H1 (cell line): ENCODE results near the gene DSE. TPM values are rescaled to one million over a fixed set of nuclear protein-coding genes. Genes with fewer than 3 reads are reported as not detected.

Source experiments
- CTCF ChIA-PET: fragments of 300-600 bp; sonication (Branson Sonifier 250); formaldehyde crosslinking; loops from one replicate; lab custom pipeline; 2021; ENCODE audit not compliant: partially characterized antibody; lab: Charles Lee
- POLR2A ChIA-PET: fragments of 300-600 bp; sonication (Branson Sonifier 250); formaldehyde crosslinking; loops from one replicate; lab custom pipeline; 2021; ENCODE audit warnings: inconsistent platforms; ENCODE audit not compliant: partially characterized antibody; lab: Charles Lee
- DNase-seq, 2 experiments: peaks; one replicate each; pipeline versions ENCODE4 v3.0.0 to v3.0.0-alpha.2; 2010 to 2022; ENCODE audit warnings: low spot score in 2 of 2, low read depth in 1 of 2, mixed read lengths in 1 of 2
- FAIRE-seq: peaks from 2 replicates; lab custom pipeline; 2011; peaks lifted over from hg19 to GRCh38; lab: Jason Lieb, UNC
- H2AFZ ChIP-seq: 2 replicates; pipeline ENCODE4 v1.8.1; 2012; ENCODE audit warnings: low read length, inconsistent platforms
- H2AK5ac ChIP-seq: 2 replicates; pipeline ENCODE4 v1.6.1; 2013; ENCODE audit warnings: low read depth, low read length
- H2BK120ac ChIP-seq: replicated peaks from 2 replicates; pipeline ENCODE3; 2013; ENCODE audit warnings: low read depth, low read length, inconsistent platforms
- H2BK12ac ChIP-seq: 2 replicates; pipeline ENCODE4 v1.6.1; 2013; ENCODE audit warnings: low read depth, low read length
- H2BK15ac ChIP-seq: 2 replicates; pipeline ENCODE4 v1.6.1; 2013; ENCODE audit warnings: low read length
- H2BK20ac ChIP-seq: 2 replicates; pipeline ENCODE4 v1.6.1; 2013; ENCODE audit warnings: low read length
- H2BK5ac ChIP-seq: 2 replicates; pipeline ENCODE4 v1.6.1; 2013; ENCODE audit warnings: low read depth, low read length
- H3K14ac ChIP-seq: 2 replicates; pipeline ENCODE4 v1.6.1; 2013; ENCODE audit warnings: inconsistent platforms; ENCODE audit not compliant: insufficient read length
- H3K18ac ChIP-seq: 2 replicates; pipeline ENCODE4 v1.6.1; 2013; ENCODE audit warnings: low read length; ENCODE audit errors: extremely low read depth
- H3K23ac ChIP-seq: 2 replicates; pipeline ENCODE4 v1.6.1; 2013; ENCODE audit warnings: inconsistent platforms; ENCODE audit not compliant: insufficient read length
- H3K23me2 ChIP-seq: 2 replicates; pipeline ENCODE4 v1.6.1; 2013; ENCODE audit warnings: low read depth, low read length
- H3K27ac ChIP-seq: 2 replicates; pipeline ENCODE4 v1.6.1; 2011; ENCODE audit warnings: low read depth, low read length, inconsistent platforms
- H3K27me3 ChIP-seq, 4 experiments: replicated peaks in 1 of 4; 1 replicate in 1 of 4; 2 replicates in 3 of 4; pipeline versions ENCODE4 v1.6.1 to v1.8.1; 2011 to 2013; ENCODE audit warnings: low read length in 3 of 4, mild to moderate bottlenecking in 3 of 4, inconsistent platforms in 2 of 4, mixed read lengths in 2 of 4, moderate library complexity in 1 of 4; ENCODE audit not compliant: control insufficient read depth in 3 of 4, insufficient read depth in 3 of 4; ENCODE audit errors: extremely low read depth in 1 of 4
- H3K36me3 ChIP-seq, 4 experiments: 2 replicates each; pipeline versions ENCODE4 v1.6.1 to v1.8.1; 2011 to 2013; ENCODE audit warnings: mild to moderate bottlenecking in 4 of 4, low read length in 3 of 4, moderate library complexity in 2 of 4, control low read depth in 1 of 4, inconsistent platforms in 1 of 4; ENCODE audit not compliant: insufficient read depth in 4 of 4, control insufficient read depth in 2 of 4
- H3K4ac ChIP-seq: replicated peaks from 2 replicates; pipeline ENCODE3; 2013; ENCODE audit warnings: low read length, low read depth, mixed read lengths, inconsistent platforms; ENCODE audit not compliant: insufficient read length
- H3K4me1 ChIP-seq, 4 experiments: replicated peaks in 1 of 4; 1 replicate in 1 of 4; 2 replicates in 3 of 4; pipeline versions ENCODE4 v1.6.1 to v1.8.1; 2011 to 2013; ENCODE audit warnings: low read length in 3 of 4, inconsistent platforms in 2 of 4, mixed read lengths in 1 of 4; ENCODE audit not compliant: insufficient read depth in 4 of 4, control insufficient read depth in 3 of 4
- H3K4me2 ChIP-seq, 2 experiments: 2 replicates each; pipeline versions ENCODE4 v1.6.1 to v1.8.1; 2011 to 2013; ENCODE audit warnings: low read depth in 2 of 2, low read length in 2 of 2, control low read depth in 1 of 2, inconsistent platforms in 1 of 2, mild to moderate bottlenecking in 1 of 2; ENCODE audit not compliant: insufficient read depth in 1 of 2
- H3K4me3 ChIP-seq, 4 experiments: fragments of 200-600, 300-600 bp in 1 of 4; sonication (generic), shearing (Covaris generic), sonication (Bioruptor Twin) in 1 of 4; 2 replicates each; pipeline versions ENCODE4 v1.5.1 to v1.8.1; 2011 to 2016; ENCODE audit warnings: low read length in 4 of 4, low read depth in 3 of 4, control low read depth in 2 of 4, inconsistent platforms in 2 of 4, mild to moderate bottlenecking in 2 of 4, mixed read lengths in 1 of 4, moderate library complexity in 1 of 4; ENCODE audit not compliant: insufficient read depth in 2 of 4; ENCODE audit errors: extremely low read depth in 1 of 4
- H3K56ac ChIP-seq: replicated peaks from 2 replicates; pipeline ENCODE3; 2013; ENCODE audit warnings: low read depth, mild to moderate bottlenecking, mixed read lengths, low read length, inconsistent platforms; ENCODE audit not compliant: insufficient read length
- H3K79me1 ChIP-seq: 2 replicates; pipeline ENCODE4 v1.6.1; 2013; ENCODE audit warnings: low read depth, low read length, control low read depth
- H3K79me2 ChIP-seq, 2 experiments: 2 replicates each; pipeline versions ENCODE4 v1.6.1 to v1.8.1; 2012 to 2013; ENCODE audit warnings: low read length in 2 of 2, mild to moderate bottlenecking in 2 of 2, inconsistent platforms in 1 of 2; ENCODE audit not compliant: insufficient read depth in 2 of 2, control insufficient read depth in 1 of 2
- H3K9ac ChIP-seq, 4 experiments: replicated peaks in 1 of 4; 1 replicate in 1 of 4; 2 replicates in 3 of 4; pipeline versions ENCODE4 v1.6.1 to v1.8.1; 2011 to 2013; ENCODE audit warnings: low read depth in 3 of 4, low read length in 3 of 4, control low read depth in 2 of 4, mild to moderate bottlenecking in 2 of 4, moderate library complexity in 2 of 4, inconsistent platforms in 1 of 4; ENCODE audit errors: extremely low read depth in 1 of 4
- H3K9me3 ChIP-seq, 2 experiments: 2 replicates each; pipeline versions ENCODE4 v1.6.1 to v1.8.1; 2012 to 2013; ENCODE audit warnings: mild to moderate bottlenecking in 2 of 2, moderate library complexity in 2 of 2, control low read depth in 1 of 2, inconsistent platforms in 1 of 2, low read depth in 1 of 2, low read length in 1 of 2, mixed read lengths in 1 of 2; ENCODE audit not compliant: insufficient read depth in 2 of 2
- H4K20me1 ChIP-seq, 2 experiments: replicated peaks in 1 of 2; 2 replicates each; pipeline versions ENCODE3 to v1.8.1; 2011 to 2013; ENCODE audit warnings: inconsistent platforms in 2 of 2, low read length in 2 of 2, mild to moderate bottlenecking in 1 of 2; ENCODE audit not compliant: insufficient read depth in 2 of 2, control insufficient read depth in 1 of 2
- H4K5ac ChIP-seq: 2 replicates; pipeline ENCODE4 v1.6.1; 2013; ENCODE audit warnings: low read length, low read depth, mixed read lengths, inconsistent platforms; ENCODE audit not compliant: insufficient read length
- H4K8ac ChIP-seq: 2 replicates; pipeline ENCODE4 v1.8.0; 2013; ENCODE audit warnings: mild to moderate bottlenecking, moderate library complexity, low read length, inconsistent platforms; ENCODE audit not compliant: insufficient read depth; ENCODE audit errors: extremely low read depth
- H4K91ac ChIP-seq: replicated peaks from 2 replicates; pipeline ENCODE3; 2013; ENCODE audit warnings: low read length, mixed read lengths, inconsistent platforms; ENCODE audit not compliant: insufficient read length
- CEBPB ChIP-seq: IDR thresholded peaks from 2 replicates; pipeline ENCODE4 v1.6.1; 2012; ENCODE audit warnings: low read depth, low read length
- polyA plus RNA-seq, 7 experiments: library from polyadenylated mRNA; depleted of rRNA in 3 of 7; stranded (reverse) in 5 of 7; unstranded in 2 of 7; fragments of >200 nt in 5 of 7; fragments of 200-250 nt in 2 of 7; gene quantifications; 1 replicate in 5 of 7; 2 replicates in 1 of 7; 4 replicates in 1 of 7; pipeline versions ENCODE4 v1.2.1 to v1.2.3, GENCODE V29; 2011 to 2013; ENCODE audit warnings: missing spikeins in 2 of 7, mixed read lengths in 2 of 7
- total RNA-seq: library from RNA; stranded (reverse); fragmentation: NEBNext Ultra II Directional; extraction: Animal tissue kit (Norgen Biotek cat#: 25700); gene quantifications from 2 replicates; pipeline ENCODE4 v1.2.1, GENCODE V29; 2021

The DSE gene
- total and polyA plus RNA-seq, 2 of the 8 experiments (the other 6 are each of a cell fraction or from before 2014, with no cell fraction given): 32.5 to 94.4 TPM

- H3K23ac ChIP-seq: no peak overlapping the region
- no peaks in the 10 kb centered on the region for H3K79me2 ChIP-seq
- no peak overlapping the region for H2AFZ ChIP-seq
- no peak overlapping the region for H2BK5ac ChIP-seq
- no peaks in the 10 kb centered on the region for H3K79me1 ChIP-seq
- H3K36me3 ChIP-seq: peaks cover 0 to 13% (median 6%) of the 10 kb centered on the region in 4 experiments; a peak in 5 of 8 replicates
- no peak overlapping the region for H2AK5ac ChIP-seq
- no peaks in the 10 kb centered on the region for H3K23me2 ChIP-seq
- FAIRE-seq (peak; percentile 90), DNase-seq (no peak)
- H3K4me2 ChIP-seq: peak overlapping the region; percentile 24 to 49
- H3K4me3 ChIP-seq: no peak overlapping the region
- H3K4ac ChIP-seq: no peak overlapping the region
- no peak overlapping the region for H2BK12ac ChIP-seq
- H4K8ac ChIP-seq: no peak overlapping the region
- H3K9ac ChIP-seq: no peak overlapping the region
- H3K56ac ChIP-seq: no peak overlapping the region
- ChIA-PET CTCF (interaction anchor here (0.7 to 4.4 kb wide), 9 partner anchors 12 to 203 kb away, joined by 3 to 39 read pairs (median 4); partner anchors contain the start of gene CALHM5), POLR2A (interaction anchor here (1.7 to 1.8 kb wide), 2 partner anchors 8 to 61 kb away, joined by 5 to 7 read pairs; no protein-coding TSS in a partner anchor)
- H2BK20ac ChIP-seq: no peak overlapping the region
- no peaks in the 10 kb centered on the region for H3K9me3 ChIP-seq
- H3K4me1 ChIP-seq: peaks cover 0 to 12% (median 4%) of the 10 kb centered on the region in 4 experiments; a peak in 3 of 7 replicates
- no peak overlapping the region for H3K27ac ChIP-seq
- H3K14ac ChIP-seq: no peak overlapping the region
- peak overlapping the region; percentile 59 for H4K5ac ChIP-seq
- no peak overlapping the region for H4K91ac ChIP-seq
- no peaks in the 10 kb centered on the region for H4K20me1 ChIP-seq
- no peak overlapping the region for H2BK15ac ChIP-seq
- H3K18ac ChIP-seq: no peak overlapping the region
- no peak overlapping the region for H2BK120ac ChIP-seq
- no peaks in the 10 kb centered on the region for H3K27me3 ChIP-seq
- peak; percentile 79; the same call in 1 of the 2 replicates for TF ChIP-seq CEBPB
Observed at GRCh38 chr6:116431964-116432595, 61.3 kb downstream of the DSE start.
